H1 (cell line): ENCODE results near the gene NFATC1. TPM values are rescaled to one million over a fixed set of nuclear protein-coding genes. Genes with fewer than 3 reads are reported as not detected.

Source experiments
- CTCF ChIA-PET: fragments of 300-600 bp; sonication (Branson Sonifier 250); formaldehyde crosslinking; loops from one replicate; lab custom pipeline; 2021; ENCODE audit not compliant: partially characterized antibody; lab: Charles Lee
- POLR2A ChIA-PET: fragments of 300-600 bp; sonication (Branson Sonifier 250); formaldehyde crosslinking; loops from one replicate; lab custom pipeline; 2021; ENCODE audit warnings: inconsistent platforms; ENCODE audit not compliant: partially characterized antibody; lab: Charles Lee
- DNase-seq, 2 experiments: peaks; one replicate each; pipeline versions ENCODE4 v3.0.0 to v3.0.0-alpha.2; 2010 to 2022; ENCODE audit warnings: low spot score in 2 of 2, low read depth in 1 of 2, mixed read lengths in 1 of 2
- FAIRE-seq: peaks from 2 replicates; lab custom pipeline; 2011; peaks lifted over from hg19 to GRCh38; lab: Jason Lieb, UNC
- H2AFZ ChIP-seq: 2 replicates; pipeline ENCODE4 v1.8.1; 2012; ENCODE audit warnings: low read length, inconsistent platforms
- H2AK5ac ChIP-seq: 2 replicates; pipeline ENCODE4 v1.6.1; 2013; ENCODE audit warnings: low read depth, low read length
- H2BK120ac ChIP-seq: replicated peaks from 2 replicates; pipeline ENCODE3; 2013; ENCODE audit warnings: low read depth, low read length, inconsistent platforms
- H2BK12ac ChIP-seq: 2 replicates; pipeline ENCODE4 v1.6.1; 2013; ENCODE audit warnings: low read depth, low read length
- H2BK15ac ChIP-seq: 2 replicates; pipeline ENCODE4 v1.6.1; 2013; ENCODE audit warnings: low read length
- H2BK20ac ChIP-seq: 2 replicates; pipeline ENCODE4 v1.6.1; 2013; ENCODE audit warnings: low read length
- H2BK5ac ChIP-seq: 2 replicates; pipeline ENCODE4 v1.6.1; 2013; ENCODE audit warnings: low read depth, low read length
- H3K14ac ChIP-seq: 2 replicates; pipeline ENCODE4 v1.6.1; 2013; ENCODE audit warnings: inconsistent platforms; ENCODE audit not compliant: insufficient read length
- H3K18ac ChIP-seq: 2 replicates; pipeline ENCODE4 v1.6.1; 2013; ENCODE audit warnings: low read length; ENCODE audit errors: extremely low read depth
- H3K23ac ChIP-seq: 2 replicates; pipeline ENCODE4 v1.6.1; 2013; ENCODE audit warnings: inconsistent platforms; ENCODE audit not compliant: insufficient read length
- H3K23me2 ChIP-seq: 2 replicates; pipeline ENCODE4 v1.6.1; 2013; ENCODE audit warnings: low read depth, low read length
- H3K27ac ChIP-seq: 2 replicates; pipeline ENCODE4 v1.6.1; 2011; ENCODE audit warnings: low read depth, low read length, inconsistent platforms
- H3K27me3 ChIP-seq, 4 experiments: replicated peaks in 1 of 4; 1 replicate in 1 of 4; 2 replicates in 3 of 4; pipeline versions ENCODE4 v1.6.1 to v1.8.1; 2011 to 2013; ENCODE audit warnings: low read length in 3 of 4, mild to moderate bottlenecking in 3 of 4, inconsistent platforms in 2 of 4, mixed read lengths in 2 of 4, moderate library complexity in 1 of 4; ENCODE audit not compliant: control insufficient read depth in 3 of 4, insufficient read depth in 3 of 4; ENCODE audit errors: extremely low read depth in 1 of 4
- H3K36me3 ChIP-seq, 4 experiments: 2 replicates each; pipeline versions ENCODE4 v1.6.1 to v1.8.1; 2011 to 2013; ENCODE audit warnings: mild to moderate bottlenecking in 4 of 4, low read length in 3 of 4, moderate library complexity in 2 of 4, control low read depth in 1 of 4, inconsistent platforms in 1 of 4; ENCODE audit not compliant: insufficient read depth in 4 of 4, control insufficient read depth in 2 of 4
- H3K4ac ChIP-seq: replicated peaks from 2 replicates; pipeline ENCODE3; 2013; ENCODE audit warnings: low read length, low read depth, mixed read lengths, inconsistent platforms; ENCODE audit not compliant: insufficient read length
- H3K4me1 ChIP-seq, 4 experiments: replicated peaks in 1 of 4; 1 replicate in 1 of 4; 2 replicates in 3 of 4; pipeline versions ENCODE4 v1.6.1 to v1.8.1; 2011 to 2013; ENCODE audit warnings: low read length in 3 of 4, inconsistent platforms in 2 of 4, mixed read lengths in 1 of 4; ENCODE audit not compliant: insufficient read depth in 4 of 4, control insufficient read depth in 3 of 4
- H3K4me2 ChIP-seq, 2 experiments: 2 replicates each; pipeline versions ENCODE4 v1.6.1 to v1.8.1; 2011 to 2013; ENCODE audit warnings: low read depth in 2 of 2, low read length in 2 of 2, control low read depth in 1 of 2, inconsistent platforms in 1 of 2, mild to moderate bottlenecking in 1 of 2; ENCODE audit not compliant: insufficient read depth in 1 of 2
- H3K4me3 ChIP-seq, 4 experiments: fragments of 200-600, 300-600 bp in 1 of 4; sonication (generic), shearing (Covaris generic), sonication (Bioruptor Twin) in 1 of 4; 2 replicates each; pipeline versions ENCODE4 v1.5.1 to v1.8.1; 2011 to 2016; ENCODE audit warnings: low read length in 4 of 4, low read depth in 3 of 4, control low read depth in 2 of 4, inconsistent platforms in 2 of 4, mild to moderate bottlenecking in 2 of 4, mixed read lengths in 1 of 4, moderate library complexity in 1 of 4; ENCODE audit not compliant: insufficient read depth in 2 of 4; ENCODE audit errors: extremely low read depth in 1 of 4
- H3K56ac ChIP-seq: replicated peaks from 2 replicates; pipeline ENCODE3; 2013; ENCODE audit warnings: low read depth, mild to moderate bottlenecking, mixed read lengths, low read length, inconsistent platforms; ENCODE audit not compliant: insufficient read length
- H3K79me1 ChIP-seq: 2 replicates; pipeline ENCODE4 v1.6.1; 2013; ENCODE audit warnings: low read depth, low read length, control low read depth
- H3K79me2 ChIP-seq, 2 experiments: 2 replicates each; pipeline versions ENCODE4 v1.6.1 to v1.8.1; 2012 to 2013; ENCODE audit warnings: low read length in 2 of 2, mild to moderate bottlenecking in 2 of 2, inconsistent platforms in 1 of 2; ENCODE audit not compliant: insufficient read depth in 2 of 2, control insufficient read depth in 1 of 2
- H3K9ac ChIP-seq, 4 experiments: replicated peaks in 1 of 4; 1 replicate in 1 of 4; 2 replicates in 3 of 4; pipeline versions ENCODE4 v1.6.1 to v1.8.1; 2011 to 2013; ENCODE audit warnings: low read depth in 3 of 4, low read length in 3 of 4, control low read depth in 2 of 4, mild to moderate bottlenecking in 2 of 4, moderate library complexity in 2 of 4, inconsistent platforms in 1 of 4; ENCODE audit errors: extremely low read depth in 1 of 4
- H3K9me3 ChIP-seq, 2 experiments: 2 replicates each; pipeline versions ENCODE4 v1.6.1 to v1.8.1; 2012 to 2013; ENCODE audit warnings: mild to moderate bottlenecking in 2 of 2, moderate library complexity in 2 of 2, control low read depth in 1 of 2, inconsistent platforms in 1 of 2, low read depth in 1 of 2, low read length in 1 of 2, mixed read lengths in 1 of 2; ENCODE audit not compliant: insufficient read depth in 2 of 2
- H4K20me1 ChIP-seq, 2 experiments: replicated peaks in 1 of 2; 2 replicates each; pipeline versions ENCODE3 to v1.8.1; 2011 to 2013; ENCODE audit warnings: inconsistent platforms in 2 of 2, low read length in 2 of 2, mild to moderate bottlenecking in 1 of 2; ENCODE audit not compliant: insufficient read depth in 2 of 2, control insufficient read depth in 1 of 2
- H4K5ac ChIP-seq: 2 replicates; pipeline ENCODE4 v1.6.1; 2013; ENCODE audit warnings: low read length, low read depth, mixed read lengths, inconsistent platforms; ENCODE audit not compliant: insufficient read length
- H4K8ac ChIP-seq: 2 replicates; pipeline ENCODE4 v1.8.0; 2013; ENCODE audit warnings: mild to moderate bottlenecking, moderate library complexity, low read length, inconsistent platforms; ENCODE audit not compliant: insufficient read depth; ENCODE audit errors: extremely low read depth
- H4K91ac ChIP-seq: replicated peaks from 2 replicates; pipeline ENCODE3; 2013; ENCODE audit warnings: low read length, mixed read lengths, inconsistent platforms; ENCODE audit not compliant: insufficient read length
- EGR1 ChIP-seq: IDR thresholded peaks from 2 replicates; pipeline ENCODE4 v1.6.1; 2011; ENCODE audit warnings: low read depth, low read length, borderline replicate concordance
- EZH2 ChIP-seq: fragments of 200-600 bp; sonication (generic); IDR thresholded peaks from 2 replicates; pipeline ENCODE4 v1.7.1; 2012; ENCODE audit warnings: low read depth, mild to moderate bottlenecking, moderate library complexity, low read length, inconsistent platforms; ENCODE audit not compliant: severe bottlenecking
- SP1 ChIP-seq: IDR thresholded peaks from 2 replicates; pipeline ENCODE4 v1.6.1; 2011; ENCODE audit warnings: low read depth, low read length
- WGBS, 2 experiments: shearing (Covaris generic) in 1 of 2; methylation state at CpG; one replicate each; pipeline versions ENCODE4 v1.1.6 to v1.1.7; 2013 to 2015; ENCODE audit warnings: low lambda C conversion rate in 2 of 2, mixed read lengths in 2 of 2, inconsistent platforms in 1 of 2, low coverage in 1 of 2, missing lambda C conversion rate in 1 of 2; ENCODE audit not compliant: insufficient replicate concordance in 2 of 2, insufficient coverage in 1 of 2, insufficient read length in 1 of 2; ENCODE audit errors: extremely low coverage in 1 of 2, missing lambda C conversion rate in 1 of 2; 5-methylcytosine and 5-hydroxymethylcytosine counted together
- polyA plus RNA-seq, 7 experiments: library from polyadenylated mRNA; depleted of rRNA in 3 of 7; stranded (reverse) in 5 of 7; unstranded in 2 of 7; fragments of >200 nt in 5 of 7; fragments of 200-250 nt in 2 of 7; gene quantifications; 1 replicate in 5 of 7; 2 replicates in 1 of 7; 4 replicates in 1 of 7; pipeline versions ENCODE4 v1.2.1 to v1.2.3, GENCODE V29; 2011 to 2013; ENCODE audit warnings: missing spikeins in 2 of 7, mixed read lengths in 2 of 7
- total RNA-seq: library from RNA; stranded (reverse); fragmentation: NEBNext Ultra II Directional; extraction: Animal tissue kit (Norgen Biotek cat#: 25700); gene quantifications from 2 replicates; pipeline ENCODE4 v1.2.1, GENCODE V29; 2021

NFATC1 gene
- total and polyA plus RNA-seq, 2 of the 8 experiments (the other 6 are each of a cell fraction or from before 2014, with no cell fraction given) = 2.0 to 6.6 TPM

DNA sequence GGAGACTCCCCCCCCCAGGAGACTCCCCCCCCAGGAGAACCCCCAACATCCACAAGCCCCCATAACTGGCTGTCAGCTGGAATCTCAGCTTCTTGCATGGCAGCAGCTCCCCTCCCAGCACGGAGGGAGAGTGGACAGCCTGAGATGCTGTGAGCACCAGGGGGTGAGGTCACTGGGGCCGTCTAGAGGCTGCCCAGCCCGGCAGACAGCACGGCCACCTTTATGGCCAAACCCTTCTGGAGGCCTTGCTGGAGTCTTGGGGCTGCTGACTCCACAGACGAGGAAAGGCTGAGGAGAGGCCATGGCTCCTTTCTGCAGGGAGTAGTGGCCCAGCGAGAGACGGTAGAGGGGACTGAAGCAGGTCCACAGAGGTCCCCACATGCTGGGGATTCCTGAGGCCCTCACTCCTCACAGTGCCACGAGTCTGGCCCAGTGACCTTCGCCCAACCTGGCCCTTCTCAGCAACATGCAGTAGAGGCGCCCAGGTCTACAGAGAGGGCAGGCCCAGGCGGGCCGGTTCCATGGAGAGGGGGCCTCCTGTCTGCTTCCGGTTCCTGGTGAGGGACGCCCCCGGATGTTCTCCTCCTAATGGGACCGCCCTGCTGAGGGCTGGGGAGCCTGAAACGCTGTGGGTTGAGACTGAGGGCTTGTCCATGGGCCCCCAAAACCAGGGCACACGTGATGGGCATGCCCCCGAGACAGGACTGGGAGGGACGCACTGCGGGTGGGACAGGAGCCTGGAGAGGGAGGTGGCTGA lies 161.3 kb downstream of the NFATC1 start:
- DNase-seq (no peak), FAIRE-seq (no peak)
- no peak overlapping the region for H3K14ac ChIP-seq
- no peak overlapping the region for H3K4me2 ChIP-seq
- H4K5ac ChIP-seq = no peak overlapping the region
- H3K27me3 ChIP-seq = no peaks in the 10 kb centered on the region
- 92% methylated on average over 20 of the region's 21 CpGs; no CpG with 5 or more reads in 1 of the 2 experiments for WGBS, 2 experiments
- no peaks in the 10 kb centered on the region for H3K36me3 ChIP-seq
- H2AFZ ChIP-seq = no peak overlapping the region
- no peak overlapping the region for H4K91ac ChIP-seq
- H2BK15ac ChIP-seq = no peak overlapping the region
- no peaks in the 10 kb centered on the region for H4K20me1 ChIP-seq
- no peak overlapping the region for H4K8ac ChIP-seq
- no peak overlapping the region for H3K18ac ChIP-seq
- H2BK12ac ChIP-seq = no peak overlapping the region
- no peaks in the 10 kb centered on the region for H3K79me2 ChIP-seq
- H3K4ac ChIP-seq = no peak overlapping the region
- no peak overlapping the region for H3K4me3 ChIP-seq
- H3K56ac ChIP-seq = no peak overlapping the region
- no peaks in the 10 kb centered on the region; a peak in 1 of 7 replicates for H3K4me1 ChIP-seq
- CTCF ChIA-PET = no interaction called here
- POLR2A ChIA-PET = interaction anchor here (0.9 kb wide), 1 partner anchor 14 kb away, joined by 3 read pairs; no protein-coding TSS in a partner anchor
- no peak overlapping the region for H3K9ac ChIP-seq
- no peak for TF ChIP-seq EZH2
- TF ChIP-seq SP1 = no peak
- TF ChIP-seq EGR1 = no peak
- no peak overlapping the region for H3K23ac ChIP-seq
- H2BK120ac ChIP-seq = no peak overlapping the region
- no peak overlapping the region for H2AK5ac ChIP-seq
- H3K27ac ChIP-seq = no peak overlapping the region
- no peaks in the 10 kb centered on the region for H3K23me2 ChIP-seq
- H2BK20ac ChIP-seq = 0 out of 2 replicates have a peak overlapping the region, but pooled peaks have one; percentile 32
- no peaks in the 10 kb centered on the region for H3K79me1 ChIP-seq
- H3K9me3 ChIP-seq = no peaks in the 10 kb centered on the region
- H2BK5ac ChIP-seq = no peak overlapping the region
